Neural cell (in vitro differentiated cells): Measurements from ENCODE around the gene STARD7.

Experiments used
- CTCF ChIP-seq: fragments of 450-650 bp; IDR thresholded peaks from 2 replicates; pipeline ENCODE4 v1.5.1; 2014; ENCODE audit warnings: antibody characterized with exemption, mild to moderate bottlenecking, moderate library complexity; ENCODE audit not compliant: poor library complexity, severe bottlenecking
- EP300 ChIP-seq: fragments of 450-650 bp; conservative IDR thresholded peaks from 2 replicates; pipeline ENCODE4 v1.6.1; 2014; ENCODE audit warnings: antibody characterized with exemption, mild to moderate bottlenecking, moderate library complexity; ENCODE audit not compliant: poor library complexity, severe bottlenecking
- EZH2 ChIP-seq: fragments of 200-600, 300-800 bp; shearing (Covaris generic), sonication (generic); IDR thresholded peaks from 2 replicates; pipeline ENCODE4 v1.6.1; 2014; ENCODE audit warnings: antibody characterized with exemption, low read length, borderline replicate concordance, mild to moderate bottlenecking; ENCODE audit not compliant: insufficient read depth, poor library complexity, severe bottlenecking
- POLR2AphosphoS5 ChIP-seq: IDR thresholded peaks from 2 replicates; pipeline ENCODE4 v1.6.1; 2012
- RAD21 ChIP-seq: fragments of 450-650 bp; conservative IDR thresholded peaks from 2 replicates; pipeline ENCODE4 v1.6.1; 2014; ENCODE audit warnings: antibody characterized with exemption, mild to moderate bottlenecking, moderate library complexity
- SMC3 ChIP-seq: fragments of 450-650 bp; conservative IDR thresholded peaks from 2 replicates; pipeline ENCODE4 v1.6.1; 2014; ENCODE audit warnings: antibody characterized with exemption, mild to moderate bottlenecking, moderate library complexity; ENCODE audit not compliant: poor library complexity

DNA sequence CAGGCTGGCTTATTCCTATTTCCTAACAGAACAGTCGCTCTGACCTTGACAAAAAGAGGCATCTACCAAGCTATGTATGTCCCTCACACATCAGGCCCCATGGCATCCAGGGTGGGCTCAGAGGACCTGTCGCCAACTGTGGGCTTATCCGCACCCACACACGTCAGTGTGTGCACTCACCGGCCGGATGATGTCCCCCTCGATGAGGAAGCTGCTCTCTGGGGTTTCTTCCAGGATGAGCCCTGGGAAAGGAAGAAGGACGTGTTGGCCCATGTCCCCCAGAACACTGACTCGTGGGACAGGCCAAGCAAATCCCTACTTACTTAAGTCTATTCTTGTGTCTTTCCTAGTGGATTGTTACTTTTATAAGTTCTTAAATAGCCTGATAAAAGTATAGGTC lies 73.5 kb downstream of the STARD7 start:
- TF ChIP-seq EZH2 (no peak), EP300 (no peak), CTCF (no peak), RAD21 (no peak), POLR2AphosphoS5 (no peak), SMC3 (no peak)
